HG03460 (cell line): Measurements from ENCODE around the gene MIPEP.

ENCODE experiments used
- ATAC-seq: cut with Tn5 transposase; IDR thresholded peaks from one replicate; pipeline ENCODE4 v1.9.1; 2021; ENCODE audit not compliant: unreplicated experiment

MIPEP gene

GRCh38 chr13:23688336-23688735 lies 200.9 kb downstream of the MIPEP start:
- ATAC-seq, result no peak

GRCh38 chr13:23687614-23688013 lies 201.6 kb downstream of the MIPEP start:
- no peak for ATAC-seq

- no peak for ATAC-seq
Measured at GRCh38 chr13:23686948-23687347, 202.3 kb downstream of the MIPEP start.

GRCh38 chr13:23685416-23685815 lies 203.8 kb downstream of the MIPEP start:
- no peak for ATAC-seq

GRCh38 chr13:23684647-23685046 lies 204.6 kb downstream of the MIPEP start:
- no peak for ATAC-seq

- no peak for ATAC-seq
Measured at GRCh38 chr13:23683084-23683483, 206.1 kb downstream of the MIPEP start.

- ATAC-seq, result no peak
Measured at GRCh38 chr13:23680845-23681669, 208.1 kb downstream of the MIPEP start.
